Esophagus (tissue), 2 donors: ENCODE results near the gene NCOA3. TPM values are rescaled to one million over a fixed set of nuclear protein-coding genes. Genes with fewer than 3 reads are reported as not detected.

ENCODE experiments used
- H3K27ac ChIP-seq, 2 donors: one replicate each; pipeline ENCODE4 v1.5.1; 2013; ENCODE audit warnings: low read depth in 2 of 2, mild to moderate bottlenecking in 2 of 2, inconsistent platforms in 1 of 2, low read length in 1 of 2, moderate library complexity in 1 of 2
- H3K27me3 ChIP-seq, 2 donors: one replicate each; pipeline ENCODE4 v1.6.1; 2013; ENCODE audit warnings: low read length in 2 of 2, control low read depth in 1 of 2, mild to moderate bottlenecking in 1 of 2; ENCODE audit not compliant: insufficient read depth in 2 of 2, control insufficient read depth in 1 of 2
- H3K36me3 ChIP-seq, 2 donors: one replicate each; pipeline ENCODE4 v1.6.1; 2013; ENCODE audit warnings: low read length in 1 of 2; ENCODE audit not compliant: control insufficient read depth in 2 of 2, insufficient read depth in 2 of 2
- H3K4me1 ChIP-seq, 2 donors: one replicate each; pipeline ENCODE4 v1.6.1; 2013; ENCODE audit warnings: low read length in 1 of 2; ENCODE audit not compliant: control insufficient read depth in 2 of 2, insufficient read depth in 2 of 2
- H3K4me3 ChIP-seq, 2 donors: one replicate each; pipeline ENCODE4 v1.5.1; 2013; ENCODE audit warnings: low read length in 2 of 2, mild to moderate bottlenecking in 2 of 2, low read depth in 1 of 2, moderate library complexity in 1 of 2
- H3K9me3 ChIP-seq, 2 donors: one replicate each; pipeline ENCODE4 v1.6.1; 2013; ENCODE audit warnings: mild to moderate bottlenecking in 2 of 2, low read depth in 1 of 2, low read length in 1 of 2, moderate library complexity in 1 of 2; ENCODE audit not compliant: control insufficient read depth in 2 of 2, insufficient read depth in 1 of 2
- WGBS, 2 donors: extraction: QIAGEN DNeasy Blood & Tissue Kit; methylation state at CpG; one replicate each; pipeline ENCODE4 v1.1.7; 2013; 5-methylcytosine and 5-hydroxymethylcytosine counted together
- polyA plus RNA-seq, 2 donors: library from polyadenylated mRNA; stranded (reverse); fragments of 200-250 nt; gene quantifications; one replicate each; pipeline ENCODE4 v1.2.3, GENCODE V29; 2013
- donor health status: healthy with polysubstance abuse.
- donor health status: Bipolar disorder and iron deficiency.

NCOA3 gene
- polyA plus RNA-seq, 2 donors: 7.2 to 7.8 TPM

DNA sequence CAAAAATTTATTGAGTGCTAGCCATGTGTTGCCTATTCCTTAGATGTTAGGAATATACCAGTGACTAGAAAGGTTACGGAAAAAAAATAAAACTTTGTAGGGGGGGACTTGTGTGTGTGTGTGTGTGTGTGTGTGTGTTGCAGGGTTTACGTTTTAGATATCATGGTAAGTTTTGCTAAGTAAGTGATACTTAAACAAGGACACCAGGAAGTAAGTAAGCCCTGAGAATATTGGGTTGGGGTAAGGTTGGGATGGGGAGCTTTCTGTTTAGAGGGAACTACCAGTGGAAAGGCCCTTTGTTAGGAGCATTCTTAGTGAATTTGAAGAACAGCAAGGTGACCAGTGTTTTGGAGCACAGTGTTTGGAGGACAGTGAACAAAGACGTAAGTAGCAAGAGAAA, 30.3 kb downstream of the NCOA3 start:
- no peak overlapping the region for H3K27ac ChIP-seq
- 91 to 93% methylated on average over 3 of the region's 3 CpGs for WGBS, 2 donors
- no peaks in the 10 kb centered on the region for H3K9me3 ChIP-seq
- H3K36me3 ChIP-seq: no peaks in the 10 kb centered on the region
- H3K4me1 ChIP-seq: peaks cover 0 to 2% of the 10 kb centered on the region in 2 donors
- H3K27me3 ChIP-seq: no peaks in the 10 kb centered on the region
- H3K4me3 ChIP-seq: no peak overlapping the region

DNA sequence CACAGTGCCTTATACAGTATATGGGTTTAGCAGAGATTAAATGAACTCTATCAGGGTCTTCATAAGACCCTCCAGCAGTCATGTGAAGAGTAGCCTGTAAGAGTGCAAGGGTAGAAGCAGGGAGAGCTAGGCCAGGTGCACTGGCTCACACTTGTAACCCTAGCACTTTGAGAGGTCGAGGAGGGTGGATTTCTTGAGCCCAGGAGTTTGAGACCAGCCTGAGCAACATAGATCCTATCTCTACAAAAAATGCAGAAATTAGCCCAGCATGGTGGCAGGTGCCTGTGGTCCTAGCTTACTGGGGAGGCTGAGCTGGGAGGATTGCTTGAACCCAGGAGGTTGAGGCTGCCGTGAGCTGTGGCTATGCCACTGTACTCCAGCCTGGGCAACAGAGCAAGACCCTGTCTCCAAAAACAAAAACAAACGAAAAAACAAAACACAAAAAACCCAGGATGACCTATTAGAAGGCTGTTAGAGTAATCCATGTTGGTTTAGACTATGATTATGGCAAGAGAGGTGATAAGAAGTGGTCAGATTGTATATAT, 31.9 kb downstream of the NCOA3 start:
- Histone ChIP-seq H3K4me3 (no peak overlapping the region), H3K9me3 (no peaks in the 10 kb centered on the region), H3K27me3 (no peaks in the 10 kb centered on the region), H3K27ac (no peak overlapping the region), H3K4me1 (peaks cover 0 to 2% of the 10 kb centered on the region in 2 donors), H3K36me3 (no peaks in the 10 kb centered on the region)
- 95 to 96% methylated on average over 3 of the region's 3 CpGs for whole genome bisulfite sequencing, 2 donors

DNA sequence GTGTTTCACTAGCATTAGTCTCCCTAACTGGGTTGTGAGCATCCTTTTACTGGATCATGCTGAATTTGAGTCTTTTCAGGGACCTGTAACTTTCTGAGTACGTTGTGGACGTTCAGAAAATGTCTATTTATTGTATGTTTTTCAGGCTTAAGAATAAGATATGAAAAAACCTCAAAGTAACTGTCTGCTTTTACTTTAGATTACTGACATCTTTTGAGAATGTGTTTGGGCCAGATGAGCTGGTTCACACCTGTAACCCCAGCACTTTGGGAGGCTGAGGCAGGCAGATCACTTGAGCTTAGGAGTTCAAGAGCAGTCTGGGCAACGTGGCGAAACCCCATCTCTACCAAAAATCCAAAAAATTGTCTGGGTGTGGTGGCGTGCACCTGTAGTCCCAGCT, 32.7 kb downstream of the NCOA3 start:
- peaks cover 0 to 2% of the 10 kb centered on the region in 2 donors for H3K4me1 ChIP-seq
- H3K27me3 ChIP-seq: no peaks in the 10 kb centered on the region
- no peak overlapping the region for H3K4me3 ChIP-seq
- H3K9me3 ChIP-seq: no peaks in the 10 kb centered on the region
- WGBS, 2 donors: 88 to 94% methylated on average over 5 of the region's 5 CpGs
- H3K27ac ChIP-seq: no peak overlapping the region
- no peaks in the 10 kb centered on the region for H3K36me3 ChIP-seq

DNA sequence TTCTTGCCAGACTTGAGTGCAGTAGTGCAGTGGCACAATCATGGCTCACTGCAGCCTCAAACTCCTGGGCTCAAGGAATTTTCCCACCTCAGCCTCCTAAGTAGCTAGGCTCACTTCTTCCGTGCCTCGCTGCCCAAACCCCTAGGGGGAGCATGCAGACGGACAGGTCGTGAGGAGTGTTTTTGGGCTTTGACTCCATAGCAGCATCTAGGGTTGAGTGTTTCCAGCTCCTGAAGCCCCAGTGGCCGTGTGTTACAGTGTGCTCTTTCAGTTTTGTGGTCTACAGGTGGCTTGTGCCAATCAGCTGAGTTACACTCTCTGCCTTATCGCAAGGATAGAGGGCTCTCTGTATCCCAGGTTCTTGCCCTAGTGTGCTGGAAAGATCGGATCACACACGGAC, 33.4 kb downstream of the NCOA3 start:
- no peak overlapping the region for H3K27ac ChIP-seq
- no peaks in the 10 kb centered on the region for H3K27me3 ChIP-seq
- no peak overlapping the region for H3K4me3 ChIP-seq
- peaks cover 0 to 2% of the 10 kb centered on the region in 2 donors for H3K4me1 ChIP-seq
- H3K9me3 ChIP-seq: no peaks in the 10 kb centered on the region
- H3K36me3 ChIP-seq: no peaks in the 10 kb centered on the region
- 87 to 90% methylated on average over 8 of the region's 8 CpGs for WGBS, 2 donors

DNA sequence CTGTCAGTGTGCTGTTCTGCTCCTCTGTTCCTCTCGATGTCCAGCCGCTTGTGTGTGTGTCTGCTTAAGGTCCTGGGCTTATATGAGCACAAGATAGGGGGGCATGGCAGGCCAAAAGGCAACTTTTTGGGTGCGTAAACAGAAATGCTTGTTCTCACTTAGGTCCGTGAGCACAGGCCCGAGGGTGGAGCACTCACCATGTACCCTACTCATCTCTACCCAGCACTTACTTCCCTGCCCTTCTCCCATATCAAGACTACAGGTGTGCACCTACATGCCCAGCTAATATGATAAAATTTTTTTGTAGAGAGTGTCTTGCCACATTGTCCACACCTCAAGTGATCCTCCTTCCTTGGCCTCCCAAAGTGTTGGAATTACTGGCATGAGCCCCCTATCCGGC, 34.3 kb downstream of the NCOA3 start:
- Histone ChIP-seq H3K27me3 (no peaks in the 10 kb centered on the region), H3K4me3 (no peak overlapping the region), H3K36me3 (no peaks in the 10 kb centered on the region), H3K4me1 (peaks cover 0 to 2% of the 10 kb centered on the region in 2 donors), H3K27ac (no peak overlapping the region), H3K9me3 (no peaks in the 10 kb centered on the region)
- 97 to 98% methylated on average over 6 of the region's 6 CpGs for WGBS, 2 donors

DNA sequence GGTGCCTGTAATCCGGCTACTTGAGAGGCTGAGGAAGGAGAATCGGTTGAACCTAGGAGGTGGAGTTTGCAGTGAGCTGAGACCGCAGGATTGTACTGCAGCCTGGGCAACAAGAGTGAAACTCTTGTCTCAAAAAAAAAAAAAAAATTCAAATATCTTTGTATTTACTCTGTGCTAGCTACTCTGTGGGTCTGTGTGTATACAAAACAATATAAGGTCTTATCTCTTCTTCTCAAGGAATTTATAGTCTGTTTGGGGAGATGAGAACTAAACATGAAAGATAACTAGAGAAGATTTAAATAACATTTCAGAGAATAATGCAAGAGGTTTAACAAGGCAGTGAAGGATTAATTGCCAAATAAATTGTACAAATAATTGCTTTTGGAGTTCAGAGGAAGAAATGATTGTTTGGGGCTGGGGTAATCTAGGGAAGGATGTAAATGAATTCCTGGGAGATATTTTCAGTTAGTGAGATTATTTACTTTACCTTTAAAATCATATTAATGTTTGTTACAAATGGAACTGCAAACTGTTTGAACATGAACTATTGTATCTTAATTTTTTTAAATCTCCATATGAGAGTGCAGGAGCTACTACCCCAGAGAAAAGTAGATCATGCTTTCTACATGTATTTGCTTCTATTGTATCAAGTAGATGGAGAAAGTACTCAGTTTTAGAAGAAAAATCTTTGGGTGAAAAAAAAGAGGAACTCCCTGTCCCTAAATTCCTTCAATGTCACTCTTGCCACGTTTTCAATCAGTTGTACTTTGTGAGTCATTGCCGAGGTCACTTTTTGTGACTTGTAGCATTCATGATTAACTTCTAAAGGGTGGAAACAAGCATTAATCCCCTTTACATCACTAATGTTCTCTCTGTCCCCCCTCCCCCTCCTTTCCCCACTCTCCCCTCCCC, 39.0 kb downstream of the NCOA3 start:
- Histone ChIP-seq H3K36me3 (no peaks in the 10 kb centered on the region), H3K27ac (no peak overlapping the region), H3K4me1 (no peaks in the 10 kb centered on the region), H3K9me3 (no peaks in the 10 kb centered on the region), H3K27me3 (no peaks in the 10 kb centered on the region), H3K4me3 (no peak overlapping the region)
- 57 to 62% methylated on average over 5 of the region's 5 CpGs for WGBS, 2 donors

DNA sequence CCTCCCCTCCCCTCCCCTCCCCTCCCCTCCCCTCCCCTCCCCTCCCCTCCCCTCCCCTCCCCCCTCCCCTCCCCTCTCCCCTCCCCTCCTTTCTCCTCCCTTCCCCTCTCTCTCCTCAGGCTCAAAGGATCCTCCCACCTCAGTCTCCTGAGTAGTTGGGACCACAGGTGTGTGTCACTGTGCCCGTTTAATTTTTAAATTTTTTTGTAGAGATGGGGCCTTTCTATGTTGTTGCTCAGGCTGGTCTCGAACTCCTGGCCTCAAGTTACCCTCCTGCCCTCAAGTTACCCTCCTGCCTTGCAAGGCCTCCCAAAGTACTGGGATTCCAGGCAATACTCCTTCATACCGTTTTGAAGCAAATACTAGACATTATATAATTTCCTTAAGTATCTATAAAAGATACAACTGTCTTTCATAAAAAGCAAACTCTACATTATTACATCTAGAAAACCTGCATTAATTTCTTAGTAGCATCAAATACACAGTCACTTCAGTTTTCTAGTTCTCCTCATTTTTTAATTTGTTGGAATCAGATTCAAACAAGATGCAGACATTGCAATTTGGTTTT, 39.8 kb downstream of the NCOA3 start:
- Histone ChIP-seq H3K27me3 (no peaks in the 10 kb centered on the region), H3K27ac (no peak overlapping the region), H3K4me3 (no peak overlapping the region), H3K4me1 (no peaks in the 10 kb centered on the region), H3K9me3 (no peaks in the 10 kb centered on the region), H3K36me3 (no peaks in the 10 kb centered on the region)
- WGBS, 2 donors: 72 to 81% methylated on average over 3 of the region's 3 CpGs

DNA sequence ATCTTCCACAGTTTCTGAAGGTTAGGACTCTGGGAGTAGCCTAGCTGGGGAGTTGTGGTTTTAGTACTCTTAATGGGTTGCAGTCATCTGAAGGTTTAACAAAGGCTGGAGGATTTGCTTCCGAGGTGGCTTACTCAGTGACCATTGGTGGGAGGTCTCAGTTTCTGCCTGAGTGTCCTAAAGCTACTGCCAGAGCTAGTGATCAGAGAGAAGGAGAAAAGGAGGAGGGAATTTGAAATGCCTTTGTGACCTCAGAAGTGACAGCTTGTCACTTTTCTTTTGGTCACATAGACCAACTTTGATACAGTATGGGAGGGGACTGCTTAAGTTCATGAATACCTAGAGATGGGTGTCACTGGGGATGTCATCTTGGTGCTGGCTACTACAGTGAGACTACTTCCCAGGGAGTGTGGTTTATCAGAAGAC, 41.3 kb downstream of the NCOA3 start:
- no peaks in the 10 kb centered on the region for H3K4me1 ChIP-seq
- WGBS, 2 donors: 53 to 68% methylated on average over 1 of the region's 1 CpG
- no peak overlapping the region for H3K4me3 ChIP-seq

DNA sequence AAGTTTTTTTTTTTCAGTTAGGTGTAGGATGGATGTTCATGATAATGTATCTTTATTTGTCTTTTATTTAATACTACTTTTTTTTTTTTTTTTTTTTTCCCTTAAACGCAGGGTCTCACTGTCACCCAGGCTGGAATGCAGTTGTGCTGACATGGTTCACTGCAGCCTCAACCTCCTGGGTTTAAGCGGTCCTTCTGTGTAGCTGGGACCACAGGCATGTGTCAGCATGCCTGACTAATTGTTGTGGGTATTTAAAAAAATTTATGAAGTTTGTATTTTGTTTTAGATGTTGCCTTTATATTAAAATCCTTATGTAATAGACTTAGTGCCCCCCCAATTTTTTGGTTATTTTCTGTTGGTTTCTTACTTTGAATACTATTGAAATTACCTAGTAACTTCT, 42.6 kb downstream of the NCOA3 start:
- no peaks in the 10 kb centered on the region for H3K4me1 ChIP-seq
- no peaks in the 10 kb centered on the region for H3K9me3 ChIP-seq
- H3K4me3 ChIP-seq: no peak overlapping the region
- WGBS, 2 donors: 43 to 45% methylated on average over 2 of the region's 2 CpGs
- no peaks in the 10 kb centered on the region for H3K27me3 ChIP-seq
- H3K36me3 ChIP-seq: no peaks in the 10 kb centered on the region
- no peak overlapping the region for H3K27ac ChIP-seq

More for the DNA sequence above, 41.3 kb downstream of the NCOA3 start:
- Histone ChIP-seq H3K9me3 (no peaks in the 10 kb centered on the region), H3K36me3 (no peaks in the 10 kb centered on the region), H3K27ac (no peak overlapping the region), H3K27me3 (no peaks in the 10 kb centered on the region)
